HepG2 (cell line): ENCODE measurements around the gene ELP1. TPM values are rescaled to one million over a fixed set of nuclear protein-coding genes. Genes with fewer than 3 reads are reported as not detected.

Experiments
- DNMT1 ChIP-seq: sonication (generic); formaldehyde crosslinking; IDR thresholded peaks from 2 replicates; pipeline ENCODE4 v1.5.1; 2020; ENCODE audit warnings: mild to moderate bottlenecking, missing genetic modification reagents
- GMEB2 ChIP-seq: IDR thresholded peaks from 2 replicates; pipeline ENCODE4 v1.6.1; 2016; ENCODE audit warnings: missing biosample characterization, missing genetic modification reagents, low read depth
- HNRNPL ChIP-seq: fragments of 200-400 bp; formaldehyde crosslinking; IDR thresholded peaks from 2 replicates; pipeline ENCODE4 v1.6.1; 2017; ENCODE audit warnings: mild to moderate bottlenecking, low read depth, low read length
- HOXD1 ChIP-seq: sonication (generic); formaldehyde crosslinking; IDR thresholded peaks from 2 replicates; pipeline ENCODE4 v1.5.0; 2020; ENCODE audit warnings: missing genetic modification reagents
- IKZF4 ChIP-seq: sonication (generic); formaldehyde crosslinking; IDR thresholded peaks from 2 replicates; pipeline ENCODE4 v1.5.1; 2020; ENCODE audit warnings: borderline replicate concordance, mild to moderate bottlenecking, low read depth, missing genetic modification reagents; ENCODE audit errors: not compliant biosample characterization
- ISX ChIP-seq: sonication (generic); formaldehyde crosslinking; conservative IDR thresholded peaks from 2 replicates; pipeline ENCODE4 v1.5.0; 2020; ENCODE audit warnings: missing genetic modification reagents
- JDP2 ChIP-seq: sonication (generic); formaldehyde crosslinking; IDR thresholded peaks from 2 replicates; pipeline ENCODE4 v1.8.1; 2022; ENCODE audit warnings: missing genetic modification reagents, borderline replicate concordance
- KDM5B ChIP-seq: sonication (generic); formaldehyde crosslinking; IDR thresholded peaks from 2 replicates; pipeline ENCODE4 v1.4.0; 2020; ENCODE audit warnings: missing genetic modification reagents, mild to moderate bottlenecking, borderline replicate concordance
- LCORL ChIP-seq, 2 experiments: fragments of 450-650 bp in 1 of 2; sonication (generic) in 1 of 2; formaldehyde crosslinking in 1 of 2; IDR thresholded peaks; 2 replicates each; pipeline versions ENCODE4 v1.5.0 to v1.6.1; 2017 to 2020; ENCODE audit warnings: antibody characterized with exemption in 1 of 2, missing genetic modification reagents in 1 of 2
- MXD4 ChIP-seq: IDR thresholded peaks from 2 replicates; pipeline ENCODE4 v1.6.1; 2016; ENCODE audit warnings: mild to moderate bottlenecking, missing biosample characterization, missing genetic modification reagents
- NKX3-1 ChIP-seq: sonication (generic); formaldehyde crosslinking; IDR thresholded peaks from 2 replicates; pipeline ENCODE4 v1.5.0; 2020; ENCODE audit warnings: missing genetic modification reagents
- RBFOX2 ChIP-seq: fragments of 200-400 bp; formaldehyde crosslinking; IDR thresholded peaks from 2 replicates; pipeline ENCODE4 v1.6.1; 2017; ENCODE audit warnings: low read depth, mild to moderate bottlenecking, low read length
- ZFP41 ChIP-seq: sonication (generic); formaldehyde crosslinking; IDR thresholded peaks from 2 replicates; pipeline ENCODE4 v1.4.0; 2020; ENCODE audit warnings: mild to moderate bottlenecking, missing genetic modification reagents, borderline replicate concordance
- ZNF350 ChIP-seq: sonication (generic); formaldehyde crosslinking; IDR thresholded peaks from 2 replicates; pipeline ENCODE4 v1.4.0; 2020; ENCODE audit warnings: mild to moderate bottlenecking, low read depth, missing genetic modification reagents, borderline replicate concordance
- ZNF792 ChIP-seq: IDR thresholded peaks from 2 replicates; pipeline ENCODE4 v1.6.1; 2016
- polyA plus RNA-seq, 8 experiments: library from polyadenylated mRNA; depleted of rRNA in 3 of 8; stranded (reverse) in 7 of 8; unstranded in 1 of 8; fragments of >200 nt; fragmentation: Illumina TruSeq in 4 of 8; extraction: Trizol in 4 of 8; gene quantifications; 2 replicates each; pipeline versions ENCODE4 v1.2.1 to v1.2.3, GENCODE V29; 2011 to 2016; ENCODE audit warnings: low read depth in 4 of 8, missing spikeins in 1 of 8, mixed read lengths in 1 of 8; ENCODE audit not compliant: insufficient read depth in 1 of 8
- total RNA-seq, 5 experiments: library from RNA; depleted of rRNA; stranded (reverse); fragments of >200 nt; fragmentation: Illumina TruSeq; extraction: Trizol; gene quantifications; 2 replicates each; pipeline ENCODE4 v1.2.3, GENCODE V29; 2016; ENCODE audit warnings: low read depth in 1 of 5
- TF ChIP-seq, protein P1 (sequence below): sonication (generic); formaldehyde crosslinking; IDR thresholded peaks from 2 replicates; pipeline ENCODE4 v1.5.1; 2020; ENCODE audit warnings: mild to moderate bottlenecking, missing genetic modification reagents, borderline replicate concordance
- TF ChIP-seq, protein P2 (sequence below): sonication (generic); formaldehyde crosslinking; IDR thresholded peaks from 2 replicates; pipeline ENCODE4 v1.8.0; 2022; ENCODE audit warnings: low read depth, missing genetic modification reagents
- TF ChIP-seq, protein P3 (sequence below): sonication (generic); formaldehyde crosslinking; IDR thresholded peaks from 2 replicates; pipeline ENCODE4 v1.5.0; 2020; ENCODE audit warnings: mild to moderate bottlenecking, low read depth, missing genetic modification reagents, borderline replicate concordance

ELP1 gene
- total and polyA plus RNA-seq, 2 of the 13 experiments (the other 11 are each of a cell fraction or from before 2014, with no cell fraction given), result 157 to 275 TPM

GRCh38 chr9:108869092-108869725 lies 64.7 kb downstream of the ELP1 start (continued):
- TF ChIP-seq GMEB2 (CRISPR knock-in tag), result no peak
- TF ChIP-seq JDP2 (CRISPR knock-in tag), result no peak
- TF ChIP-seq LCORL (IDR thresholded peaks at IDR 0.05), result no peak
- TF ChIP-seq LCORL (CRISPR knock-in tag; IDR thresholded peaks at IDR 0.05), result peak; percentile 82
- no peak for TF ChIP-seq DNMT1 (CRISPR knock-in tag)
- TF ChIP-seq, protein P1, sequence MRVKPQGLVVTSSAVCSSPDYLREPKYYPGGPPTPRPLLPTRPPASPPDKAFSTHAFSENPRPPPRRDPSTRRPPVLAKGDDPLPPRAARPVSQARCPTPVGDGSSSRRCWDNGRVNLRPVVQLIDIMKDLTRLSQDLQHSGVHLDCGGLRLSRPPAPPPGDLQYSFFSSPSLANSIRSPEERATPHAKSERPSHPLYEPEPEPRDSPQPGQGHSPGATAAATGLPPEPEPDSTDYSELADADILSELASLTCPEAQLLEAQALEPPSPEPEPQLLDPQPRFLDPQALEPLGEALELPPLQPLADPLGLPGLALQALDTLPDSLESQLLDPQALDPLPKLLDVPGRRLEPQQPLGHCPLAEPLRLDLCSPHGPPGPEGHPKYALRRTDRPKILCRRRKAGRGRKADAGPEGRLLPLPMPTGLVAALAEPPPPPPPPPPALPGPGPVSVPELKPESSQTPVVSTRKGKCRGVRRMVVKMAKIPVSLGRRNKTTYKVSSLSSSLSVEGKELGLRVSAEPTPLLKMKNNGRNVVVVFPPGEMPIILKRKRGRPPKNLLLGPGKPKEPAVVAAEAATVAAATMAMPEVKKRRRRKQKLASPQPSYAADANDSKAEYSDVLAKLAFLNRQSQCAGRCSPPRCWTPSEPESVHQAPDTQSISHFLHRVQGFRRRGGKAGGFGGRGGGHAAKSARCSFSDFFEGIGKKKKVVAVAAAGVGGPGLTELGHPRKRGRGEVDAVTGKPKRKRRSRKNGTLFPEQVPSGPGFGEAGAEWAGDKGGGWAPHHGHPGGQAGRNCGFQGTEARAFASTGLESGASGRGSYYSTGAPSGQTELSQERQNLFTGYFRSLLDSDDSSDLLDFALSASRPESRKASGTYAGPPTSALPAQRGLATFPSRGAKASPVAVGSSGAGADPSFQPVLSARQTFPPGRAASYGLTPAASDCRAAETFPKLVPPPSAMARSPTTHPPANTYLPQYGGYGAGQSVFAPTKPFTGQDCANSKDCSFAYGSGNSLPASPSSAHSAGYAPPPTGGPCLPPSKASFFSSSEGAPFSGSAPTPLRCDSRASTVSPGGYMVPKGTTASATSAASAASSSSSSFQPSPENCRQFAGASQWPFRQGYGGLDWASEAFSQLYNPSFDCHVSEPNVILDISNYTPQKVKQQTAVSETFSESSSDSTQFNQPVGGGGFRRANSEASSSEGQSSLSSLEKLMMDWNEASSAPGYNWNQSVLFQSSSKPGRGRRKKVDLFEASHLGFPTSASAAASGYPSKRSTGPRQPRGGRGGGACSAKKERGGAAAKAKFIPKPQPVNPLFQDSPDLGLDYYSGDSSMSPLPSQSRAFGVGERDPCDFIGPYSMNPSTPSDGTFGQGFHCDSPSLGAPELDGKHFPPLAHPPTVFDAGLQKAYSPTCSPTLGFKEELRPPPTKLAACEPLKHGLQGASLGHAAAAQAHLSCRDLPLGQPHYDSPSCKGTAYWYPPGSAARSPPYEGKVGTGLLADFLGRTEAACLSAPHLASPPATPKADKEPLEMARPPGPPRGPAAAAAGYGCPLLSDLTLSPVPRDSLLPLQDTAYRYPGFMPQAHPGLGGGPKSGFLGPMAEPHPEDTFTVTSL (CRISPR knock-in tag), result peak; percentile 60; the same call in 1 of the 2 replicates
- no peak for TF ChIP-seq NKX3-1
- TF ChIP-seq ZFP41 (CRISPR knock-in tag), result no peak
- no peak for TF ChIP-seq HNRNPL
- TF ChIP-seq ZNF350, result 0 out of 2 replicates have a peak, but pooled peaks have one; percentile 47
- TF ChIP-seq HOXD1 (CRISPR knock-in tag), result peak; percentile 48; the same call in 1 of the 2 replicates
- TF ChIP-seq KDM5B (CRISPR knock-in tag), result no peak
- peak; percentile 50; the same call in 1 of the 2 replicates for TF ChIP-seq MXD4 (CRISPR knock-in tag)
- TF ChIP-seq IKZF4, result no peak
- no peak for TF ChIP-seq ISX (CRISPR knock-in tag)
- peak; percentile 53; the same call in 1 of the 2 replicates for TF ChIP-seq RBFOX2
- TF ChIP-seq, protein P2, sequence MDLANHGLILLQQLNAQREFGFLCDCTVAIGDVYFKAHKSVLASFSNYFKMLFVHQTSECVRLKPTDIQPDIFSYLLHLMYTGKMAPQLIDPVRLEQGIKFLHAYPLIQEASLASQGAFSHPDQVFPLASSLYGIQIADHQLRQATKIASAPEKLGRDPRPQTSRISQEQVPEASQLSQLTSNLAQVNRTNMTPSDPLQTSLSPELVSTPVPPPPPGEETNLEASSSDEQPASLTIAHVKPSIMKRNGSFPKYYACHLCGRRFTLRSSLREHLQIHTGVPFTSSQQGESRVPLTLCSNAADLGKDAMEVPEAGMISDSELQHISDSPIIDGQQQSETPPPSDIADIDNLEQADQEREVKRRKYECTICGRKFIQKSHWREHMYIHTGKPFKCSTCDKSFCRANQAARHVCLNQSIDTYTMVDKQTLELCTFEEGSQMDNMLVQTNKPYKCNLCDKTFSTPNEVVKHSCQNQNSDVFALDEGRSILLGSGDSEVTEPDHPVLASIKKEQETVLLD (CRISPR knock-in tag), result no peak
- TF ChIP-seq, protein P3, sequence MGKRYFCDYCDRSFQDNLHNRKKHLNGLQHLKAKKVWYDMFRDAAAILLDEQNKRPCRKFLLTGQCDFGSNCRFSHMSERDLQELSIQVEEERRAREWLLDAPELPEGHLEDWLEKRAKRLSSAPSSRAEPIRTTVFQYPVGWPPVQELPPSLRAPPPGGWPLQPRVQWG (CRISPR knock-in tag), result no peak
- TF ChIP-seq ZNF792 (CRISPR knock-in tag), result peak; percentile 42; the same call in 1 of the 2 replicates
